HUDEP-2 (cell line): ENCODE results near the gene ARF1.
A peak's percentile ranks its signal among the peaks of the same experiment; 100 is the strongest.
"Not testable (repeated sequence)": the region's sequence is repeated elsewhere in the genome, so short reads cannot be mapped to it uniquely, and the experiment has no call there.

Experiments
- DNase-seq, 76 experiments: peaks; one replicate each; lab custom pipeline; 2025; ENCODE audit not compliant: unreplicated experiment in 76 of 76; lab: John Stamatoyannopoulos, UW

The ARF1 gene

DNA sequence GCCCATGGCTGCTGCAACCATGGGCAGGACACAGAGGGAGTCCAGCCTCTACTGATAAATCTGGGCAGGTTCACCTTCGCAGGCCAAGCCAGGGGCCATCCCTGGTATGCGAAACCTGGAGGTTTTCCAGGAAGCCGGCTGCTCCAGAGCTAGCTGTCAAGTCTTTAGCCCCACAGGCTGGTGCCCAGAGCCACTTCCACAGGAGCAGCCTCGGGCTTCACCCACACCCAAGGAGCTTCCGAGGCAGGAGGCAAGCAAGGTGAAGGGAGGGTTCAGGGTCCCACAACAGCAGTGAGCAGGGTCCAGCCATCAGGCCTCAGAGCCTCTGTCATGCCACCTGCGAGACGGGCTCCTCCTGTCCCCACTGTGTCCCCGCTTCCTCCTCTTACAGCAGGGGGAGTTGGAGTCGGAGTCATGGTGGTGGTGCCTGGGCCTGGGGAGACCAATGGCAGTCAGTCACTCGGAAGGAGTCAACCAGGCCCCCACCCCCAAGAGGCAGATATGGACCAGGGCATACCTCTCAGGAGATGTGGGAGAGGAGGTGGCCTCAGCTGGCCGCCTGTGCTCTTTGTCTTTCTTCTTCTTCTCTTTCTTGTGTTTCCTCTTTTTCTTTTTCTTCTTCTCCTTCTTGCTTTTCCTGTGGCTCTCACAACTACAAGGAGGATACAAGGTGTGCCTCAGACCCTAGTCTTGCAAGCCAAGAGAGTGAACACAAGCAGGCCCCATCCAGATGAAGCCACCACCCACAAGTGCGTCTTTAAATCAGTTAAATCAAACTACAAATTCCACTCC, 18.5 kb downstream of the ARF1 start:
- no peak for DNase-seq

DNA sequence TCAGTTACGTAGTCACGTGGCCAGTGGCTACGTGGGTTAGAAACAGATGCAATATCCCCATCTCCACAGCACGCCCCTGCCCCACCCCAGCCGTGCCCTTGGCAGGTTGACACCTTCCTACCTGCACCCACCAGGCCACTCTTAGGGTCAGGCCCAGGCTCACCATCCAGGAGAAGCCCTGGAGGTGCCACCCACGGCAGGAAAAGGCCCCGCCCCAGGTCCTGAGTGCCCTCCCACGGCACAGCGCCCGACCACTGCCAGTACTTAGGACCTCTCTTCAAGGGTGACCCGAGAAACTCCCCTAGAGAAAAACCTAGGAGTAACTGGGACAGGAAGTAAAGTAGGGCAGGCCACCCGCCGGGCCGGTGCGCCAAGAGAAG, 19.1 kb downstream of the ARF1 start:
- no peak for DNase-seq

DNA sequence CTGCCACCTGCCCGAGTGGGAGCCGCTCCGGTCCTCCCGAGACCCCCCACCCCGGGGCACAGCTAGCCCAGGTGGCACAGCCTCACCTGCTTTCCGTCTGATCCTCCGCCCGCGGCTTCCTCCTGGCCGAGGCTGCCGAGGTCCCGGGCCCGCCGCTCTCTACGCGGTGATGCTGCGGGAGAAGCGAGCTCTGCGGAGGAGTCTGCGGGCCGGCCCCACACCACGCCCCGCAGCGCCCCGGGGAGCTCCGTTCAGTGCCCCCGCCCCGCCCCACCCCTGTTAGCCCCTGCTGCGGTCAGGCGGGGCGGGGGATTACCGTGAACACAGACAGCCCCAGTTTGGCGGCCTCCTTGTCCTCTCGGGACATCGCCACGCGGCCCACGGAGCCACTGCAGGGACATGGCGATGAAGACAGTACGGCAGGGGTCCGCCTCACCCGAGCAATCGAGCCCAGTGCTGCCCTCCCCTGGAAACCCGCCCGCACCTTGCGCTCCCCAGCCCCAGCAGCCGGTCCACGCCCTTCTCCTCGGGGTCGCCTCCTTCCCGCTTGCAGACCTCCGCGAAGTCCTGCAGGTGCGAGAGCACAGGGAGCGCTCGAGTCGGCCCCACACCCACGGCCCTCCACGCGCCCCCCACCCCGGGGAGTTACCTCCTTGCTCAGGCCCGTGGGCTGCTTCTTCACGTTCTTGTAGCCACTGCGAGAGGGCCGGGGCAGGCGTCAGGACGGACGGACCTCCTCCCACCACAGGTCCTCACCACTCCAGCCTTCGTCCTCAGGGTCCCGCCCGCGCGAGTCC, 19.7 kb downstream of the ARF1 start:
- DNase-seq = peak in 51 of 76 experiments; percentile 9 to 77 (median 41)

DNA sequence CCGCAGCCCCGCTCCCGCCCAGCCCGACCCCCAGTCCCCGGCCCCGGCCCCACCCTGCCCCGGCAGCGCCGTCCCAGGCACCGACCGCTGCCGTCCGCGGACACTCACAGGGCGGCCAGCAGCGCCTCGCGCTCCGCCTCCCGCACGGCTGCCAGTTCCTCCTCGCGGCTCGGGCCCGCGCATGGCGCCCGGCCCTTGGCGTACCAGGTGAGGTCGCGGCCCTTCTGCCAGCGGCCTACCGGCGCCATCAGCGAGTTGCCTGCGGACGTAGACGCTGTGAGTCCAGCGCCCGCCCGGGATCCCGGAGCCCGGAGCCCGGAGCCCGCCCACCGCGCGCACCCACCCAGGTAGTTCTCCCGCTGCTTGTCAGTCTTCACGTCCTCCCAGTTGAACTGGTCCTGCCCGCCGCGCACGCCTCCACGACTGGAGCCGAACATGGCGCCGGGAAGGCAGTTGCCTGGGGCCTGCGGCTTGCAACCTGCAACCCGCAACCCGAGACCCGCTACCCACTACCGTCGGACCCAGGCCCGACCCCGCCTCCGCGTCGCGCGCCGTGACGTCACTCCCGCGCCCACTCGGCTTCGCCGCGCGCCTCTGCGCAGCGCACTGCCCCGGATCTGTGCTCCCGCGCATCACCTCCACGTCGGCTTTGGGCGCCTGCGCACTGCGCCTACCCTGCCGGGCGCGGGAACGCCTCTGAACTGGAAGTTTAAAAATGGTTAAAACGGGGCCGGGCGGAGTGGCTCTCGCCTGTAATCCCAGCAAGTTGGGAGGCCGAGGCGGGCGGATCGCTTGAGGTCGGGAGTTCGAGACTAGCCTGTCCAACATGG, 20.5 kb downstream of the ARF1 start, which contains the start of gene C1orf35:
C1orf35 (minus strand) TSS at position 535 of the 830 bp plus-strand sequence; CDS start at position 437, 98 bp downstream.
- peak in 74 of 76 experiments; percentile 46 to 93 (median 86) for DNase-seq

DNA sequence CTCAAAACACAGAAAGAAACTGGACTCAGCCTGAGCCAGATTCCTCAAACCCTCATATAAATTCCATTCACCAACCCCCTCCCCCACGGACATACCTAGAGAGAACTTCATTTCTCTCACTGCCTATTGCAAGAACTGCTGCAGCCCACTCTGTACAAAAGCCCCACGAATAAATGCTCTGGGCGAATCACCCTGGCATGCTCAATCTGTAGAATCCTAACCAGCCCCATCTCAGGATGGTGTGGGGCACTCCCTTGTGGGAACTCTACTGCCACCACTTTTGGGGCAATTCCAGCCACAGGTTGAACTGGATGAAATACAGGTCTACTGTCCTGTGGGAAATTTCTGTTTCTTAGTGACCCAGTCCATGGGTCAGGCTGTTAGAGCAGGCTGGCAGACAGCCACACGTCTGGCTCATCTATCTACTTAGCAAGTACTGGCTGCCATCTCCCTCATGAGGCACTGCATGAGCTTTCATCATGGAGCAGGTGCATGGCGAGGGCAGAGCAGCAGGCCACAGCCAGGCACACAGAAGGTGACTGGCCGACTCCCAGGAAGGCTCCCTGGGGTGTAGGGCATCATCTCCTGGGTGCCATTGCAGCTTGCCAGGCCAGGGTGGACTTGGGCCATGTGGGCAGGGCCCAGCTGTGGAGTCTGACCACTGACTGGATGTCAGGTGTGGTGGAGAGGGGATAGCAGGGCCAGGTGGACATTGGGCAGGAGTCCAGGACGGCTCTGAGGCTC, 22.2 kb downstream of the ARF1 start:
- DNase-seq = no peak

DNA sequence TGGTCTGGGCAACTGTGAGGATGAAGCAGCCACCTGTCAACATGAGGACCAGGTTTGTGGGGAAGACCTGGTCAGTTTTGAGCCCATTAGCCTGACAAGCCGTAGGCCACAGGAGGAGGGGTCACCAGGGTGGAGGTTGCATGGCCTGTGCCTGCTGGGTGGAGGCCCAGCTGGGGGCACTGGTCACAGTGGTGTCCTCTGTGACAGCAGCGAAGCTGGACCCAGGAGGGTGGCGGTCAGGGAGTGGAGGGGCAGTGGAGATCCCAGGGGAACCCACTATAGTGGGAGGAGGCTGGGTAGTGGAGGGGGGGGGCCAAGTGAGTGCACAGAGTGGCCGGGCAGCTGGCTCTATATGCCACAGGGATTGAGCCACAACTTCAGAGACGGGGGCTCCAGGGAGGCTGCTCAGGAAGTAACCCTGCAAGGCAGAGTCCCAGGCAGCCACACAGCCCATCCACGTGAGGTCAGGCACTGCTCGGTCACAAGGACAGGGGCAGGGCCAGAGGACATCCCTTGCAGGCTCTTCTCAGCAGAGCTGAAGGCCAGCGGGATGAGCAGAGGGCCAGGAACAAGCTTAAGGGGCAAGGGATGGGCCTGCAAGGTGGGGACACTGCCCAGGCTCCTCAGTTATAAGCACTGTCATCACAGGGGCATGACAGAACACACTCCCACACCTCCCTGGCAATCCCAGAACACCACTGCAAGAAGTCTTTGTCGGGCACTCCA, 22.9 kb downstream of the ARF1 start:
- no peak for DNase-seq

DNA sequence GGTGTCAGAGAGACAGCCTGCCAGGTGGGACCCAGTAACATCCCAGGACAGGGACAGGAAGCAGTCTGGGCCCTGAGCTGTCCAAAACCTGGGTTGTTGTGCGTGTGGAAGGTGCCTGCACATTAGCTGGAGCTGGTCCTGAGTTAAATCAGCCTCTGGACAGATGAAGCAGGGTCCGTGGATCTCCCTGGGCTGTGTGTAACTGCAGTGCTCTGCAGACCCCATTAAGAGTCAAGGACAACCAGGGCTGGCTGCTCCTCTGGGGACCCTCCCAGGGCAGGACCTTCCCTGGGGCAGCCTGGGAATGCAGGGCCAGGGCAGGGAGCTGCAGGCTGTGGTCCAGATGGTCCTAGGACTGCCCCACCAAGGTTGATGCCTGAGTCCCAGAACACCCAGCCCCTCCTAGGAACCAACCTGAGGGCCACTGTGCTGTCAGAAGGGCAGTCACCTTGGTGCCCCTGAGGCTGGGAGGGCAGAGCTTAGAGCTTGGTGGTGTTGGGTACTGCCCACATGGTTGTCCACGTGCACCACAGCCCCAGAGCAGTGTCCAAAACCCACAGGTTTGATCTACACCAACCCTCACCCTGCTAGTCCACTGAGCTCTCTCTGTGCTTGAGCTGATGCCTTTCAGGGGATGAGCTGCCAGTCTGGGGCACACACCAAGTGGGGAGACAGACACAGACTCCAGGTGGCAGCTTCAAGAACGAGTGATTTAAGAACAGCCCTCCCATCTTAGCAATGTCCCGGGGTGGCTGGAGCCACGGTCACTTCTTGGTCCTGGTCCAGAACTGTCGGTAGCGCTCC, 23.7 kb downstream of the ARF1 start:
- no peak for DNase-seq

DNA sequence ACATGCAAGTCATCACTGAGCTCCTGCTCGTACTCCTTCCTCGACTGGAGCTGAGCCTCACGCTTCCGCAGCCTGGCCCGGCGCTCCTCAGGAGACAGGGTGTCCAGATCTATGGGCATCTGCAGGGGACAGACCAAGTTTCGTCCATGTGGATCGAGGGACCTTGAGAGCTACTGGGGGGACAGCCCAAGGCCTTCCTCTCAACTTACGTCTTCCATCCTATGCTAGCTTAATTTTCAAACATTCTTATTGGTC, 24.2 kb downstream of the ARF1 start:
- no peak for DNase-seq

DNA sequence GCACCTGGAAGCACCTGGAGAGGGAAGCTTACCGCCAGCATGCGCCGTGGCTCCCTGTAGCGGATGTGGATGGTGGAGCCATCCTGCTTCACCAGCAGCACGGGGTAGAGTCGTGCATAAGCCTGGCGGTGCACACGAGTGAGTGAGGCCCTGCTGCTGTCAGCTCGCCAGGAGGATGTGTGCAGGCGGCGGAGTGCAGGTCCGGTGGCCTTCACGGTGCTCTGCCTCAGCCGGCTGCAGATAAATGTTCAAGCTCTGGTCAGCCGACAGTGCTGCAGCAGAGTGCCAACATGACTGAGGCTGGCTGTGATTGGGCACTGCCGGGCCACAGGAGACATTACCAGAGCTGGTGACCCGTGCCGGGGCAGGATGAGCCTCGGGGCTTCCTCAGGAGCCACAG, 25.1 kb downstream of the ARF1 start:
- DNase-seq = no peak

DNA sequence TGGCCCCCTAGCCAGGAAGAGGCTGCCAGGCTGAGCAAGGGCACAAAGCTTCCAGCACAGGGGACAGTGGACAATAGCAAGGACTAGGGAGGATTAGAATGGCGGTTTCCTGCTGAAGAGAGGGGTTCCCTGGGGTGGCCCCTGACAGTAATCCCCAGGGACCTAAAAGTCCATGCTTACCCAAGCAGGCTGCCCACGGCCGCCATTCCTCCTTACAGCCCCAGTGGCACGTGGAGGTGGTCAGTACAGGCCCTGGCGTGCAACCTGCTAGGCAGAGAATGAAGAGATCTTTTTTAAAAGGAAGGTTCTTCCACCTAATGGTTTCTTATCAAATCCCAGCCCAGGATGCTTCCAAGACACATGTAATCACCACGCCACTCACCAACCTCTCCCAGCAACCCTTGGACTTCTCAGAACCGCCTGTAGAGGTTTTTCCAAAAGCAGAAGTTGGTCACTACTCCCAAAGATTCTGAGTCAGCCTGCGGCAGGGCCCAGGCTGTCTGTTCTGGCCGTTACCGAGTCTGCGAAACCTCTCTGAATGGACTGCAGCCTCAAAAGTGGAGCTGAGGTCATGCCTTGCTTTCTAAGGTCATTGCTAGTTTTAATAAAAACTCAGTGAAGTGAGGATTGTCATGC, 25.7 kb downstream of the ARF1 start:
- no peak for DNase-seq

DNA sequence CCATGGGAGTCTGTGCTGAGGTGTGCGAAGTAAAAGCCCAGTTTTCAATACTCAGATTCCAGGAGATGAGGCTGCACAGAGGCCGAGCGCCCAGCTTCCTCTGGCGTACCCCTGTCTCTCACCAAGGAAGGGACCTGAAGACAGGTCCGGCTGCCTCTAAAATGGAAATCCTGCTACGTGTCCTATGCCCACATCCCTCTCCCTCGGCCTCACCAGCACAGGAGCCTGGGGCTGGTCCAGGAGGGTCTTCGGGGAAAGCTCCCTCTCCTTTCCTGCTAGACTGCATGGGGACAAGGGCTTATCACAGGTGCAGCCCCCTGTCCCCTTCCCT, 26.2 kb downstream of the ARF1 start:
- DNase-seq = no peak

DNA sequence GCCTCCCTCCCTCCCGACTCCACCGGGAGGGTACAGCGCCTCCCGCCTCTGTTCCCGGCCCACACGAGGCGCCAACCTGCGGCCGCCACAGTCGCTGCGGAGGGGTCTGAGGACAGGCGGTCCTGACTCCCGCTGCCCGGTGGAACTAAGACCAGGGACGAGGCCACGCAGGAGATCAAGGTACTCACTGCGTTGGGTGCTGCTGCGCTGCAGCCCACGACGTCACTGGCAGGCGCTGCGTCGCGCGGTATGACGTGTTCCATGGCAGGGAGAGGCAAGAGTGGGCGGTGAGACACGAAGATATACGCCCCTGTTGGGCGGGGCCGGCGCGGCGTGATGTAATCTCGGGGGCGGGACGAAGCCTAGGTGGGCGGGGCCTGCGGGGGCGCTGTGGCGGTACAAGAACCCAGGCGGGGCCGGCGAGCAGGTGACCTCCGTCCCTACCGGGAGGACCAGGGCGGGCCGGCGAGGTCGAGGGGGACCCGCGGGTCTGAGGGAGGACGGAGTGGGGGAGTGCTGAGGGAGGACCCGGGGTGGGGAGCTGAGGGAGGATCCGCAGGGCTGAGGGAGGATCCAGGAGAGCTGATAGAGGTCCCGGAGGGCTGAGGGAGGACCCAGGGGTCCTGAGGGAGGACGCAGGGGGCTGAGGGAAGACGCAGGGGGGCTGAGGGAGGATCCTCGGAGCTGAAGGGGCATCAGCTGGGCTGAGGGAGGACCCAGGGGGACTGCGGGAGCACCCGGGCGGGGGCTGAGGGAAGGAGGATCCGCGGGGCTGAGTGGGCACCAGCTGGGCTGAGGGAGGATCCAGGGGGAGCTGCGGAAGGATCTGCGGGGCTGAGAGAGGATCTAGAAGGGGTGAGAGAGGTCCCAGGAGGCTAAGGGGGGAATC, 26.8 kb downstream of the ARF1 start, which contains the start of gene MRPL55:
MRPL55 (minus strand) TSS at position 227 of the 889 bp plus-strand sequence. CDS start 1,039 bp downstream, outside the sequence.
- peak; percentile 42 to 98 (median 93) for DNase-seq

DNA sequence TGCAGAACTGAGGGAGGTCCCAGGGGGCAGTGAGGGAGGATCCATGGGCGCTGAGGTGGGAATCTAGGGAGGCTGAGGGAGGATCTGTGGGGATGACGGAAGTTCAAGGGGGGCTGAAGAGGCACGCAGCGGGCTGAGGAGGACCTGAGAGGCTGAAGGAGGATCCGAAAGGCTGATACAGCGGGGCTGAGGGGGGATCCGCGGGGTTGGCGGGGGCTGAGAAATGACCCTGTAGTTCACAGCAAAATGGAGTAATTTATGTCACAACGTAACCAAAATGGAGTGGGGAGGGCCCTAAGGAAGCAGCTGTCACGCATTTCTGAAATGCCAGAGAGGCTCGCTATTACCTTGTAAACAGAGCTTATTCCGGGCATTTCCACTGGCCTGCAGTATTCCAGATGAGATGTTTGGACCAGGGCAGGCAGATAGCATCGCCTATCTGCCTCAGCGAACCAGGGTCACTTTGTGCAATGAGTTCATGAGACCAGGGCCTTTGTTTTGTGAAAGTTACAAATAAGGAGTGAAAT, 27.5 kb downstream of the ARF1 start:
- DNase-seq = no peak

DNA sequence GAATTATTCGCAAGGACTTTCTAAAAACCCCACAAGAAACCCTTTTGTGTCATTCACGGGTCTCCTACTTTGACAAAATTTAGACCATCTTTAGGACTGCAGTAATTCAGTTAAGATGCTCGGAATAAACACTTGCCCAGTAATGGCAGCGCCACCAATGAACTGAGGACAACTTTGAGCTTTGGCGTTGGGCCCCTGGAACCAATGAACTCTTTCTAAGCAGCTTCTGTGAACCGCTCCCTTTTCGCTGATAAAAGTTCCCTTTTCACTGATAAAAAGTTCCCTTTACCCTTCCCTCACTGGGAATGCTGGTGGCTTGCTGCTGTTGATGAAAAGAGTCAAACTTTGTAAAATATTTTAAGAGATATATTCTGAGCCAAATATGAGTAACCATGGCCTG, 28.0 kb downstream of the ARF1 start:
- DNase-seq = no peak

DNA sequence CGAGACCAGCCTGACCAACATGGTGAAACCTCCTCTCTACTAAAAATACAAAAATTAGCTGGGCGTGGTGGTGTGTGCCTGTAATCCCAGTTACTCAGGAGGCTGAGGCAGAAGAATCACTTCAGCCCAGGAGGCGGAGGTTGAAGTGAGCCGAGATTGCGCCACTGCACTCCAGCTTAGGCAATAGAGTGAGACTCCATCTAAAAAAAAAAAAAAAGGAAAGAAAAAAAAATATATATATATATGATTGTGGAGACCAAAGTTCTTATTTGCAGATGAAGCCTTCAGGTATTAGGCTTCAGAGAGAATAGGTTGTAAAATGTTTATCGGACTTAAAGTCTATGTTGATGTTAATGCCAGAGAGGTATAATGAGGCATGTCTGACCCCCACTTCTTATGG, 28.8 kb downstream of the ARF1 start:
- not testable (repeated sequence) for DNase-seq

DNA sequence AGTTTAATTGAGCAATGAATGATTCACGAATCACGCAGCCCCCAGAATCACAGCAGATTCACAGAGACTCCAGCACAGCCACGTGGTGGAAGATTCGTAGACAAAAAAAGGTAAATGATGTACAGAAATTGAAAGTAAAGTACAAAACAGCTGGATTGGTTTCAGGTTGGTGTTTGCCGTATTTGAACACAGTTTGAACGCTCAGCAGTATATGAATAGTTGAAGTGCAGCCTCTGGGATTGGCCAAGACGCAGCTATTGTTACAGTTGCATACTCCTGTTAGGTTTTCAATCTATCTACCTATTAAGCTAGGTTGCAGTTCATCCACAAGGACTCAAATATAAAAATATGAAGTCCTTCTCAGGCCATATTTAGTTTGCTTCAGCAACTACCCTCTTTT, 29.7 kb downstream of the ARF1 start:
- no peak for DNase-seq

DNA sequence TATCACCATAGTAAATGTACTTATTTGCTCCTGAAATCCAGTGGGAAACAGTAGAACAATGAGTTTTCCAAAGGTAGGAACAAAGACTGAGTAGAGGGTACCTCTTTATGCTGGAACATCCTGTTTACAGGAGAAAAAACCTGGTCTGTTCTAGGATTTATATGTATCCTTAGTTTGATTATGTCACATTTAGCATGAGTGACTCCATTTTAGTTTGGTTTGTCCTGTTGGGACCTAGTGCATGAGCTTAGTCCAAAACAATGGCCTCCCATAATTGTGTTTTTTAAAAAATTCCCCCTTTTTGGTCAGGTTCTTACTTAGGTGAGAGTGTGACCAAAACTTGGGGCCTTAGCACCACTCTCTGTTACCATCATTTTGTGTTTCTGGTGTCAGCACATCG, 30.1 kb downstream of the ARF1 start:
- DNase-seq = no peak
